Endothelial cell of umbilical vein (primary cell): Measurements from ENCODE around the gene LDLRAD4.

Experiments
- CTCF ChIP-seq, 2 donors: IDR thresholded peaks; 1 replicate in 1 of 2; 2 replicates in 1 of 2; pipeline ENCODE4 v1.5.1; 2011; ENCODE audit warnings: low read length in 2 of 2, mild to moderate bottlenecking in 2 of 2, moderate library complexity in 2 of 2, control low read depth in 1 of 2, inconsistent platforms in 1 of 2, low read depth in 1 of 2; ENCODE audit not compliant: insufficient read depth in 1 of 2; ENCODE audit errors: extremely low read depth in 1 of 2
- EZH2 ChIP-seq: IDR thresholded peaks from 2 replicates; pipeline ENCODE4 v1.6.1; 2012; ENCODE audit warnings: borderline replicate concordance, low read depth, mild to moderate bottlenecking, moderate library complexity, low read length, inconsistent platforms; ENCODE audit not compliant: severe bottlenecking
- FOS ChIP-seq: IDR thresholded peaks from 2 replicates; pipeline ENCODE4 v1.6.1; 2011; ENCODE audit warnings: mild to moderate bottlenecking, low read length, moderate library complexity, borderline replicate concordance; ENCODE audit not compliant: insufficient read depth
- GATA2 ChIP-seq: IDR thresholded peaks from 2 replicates; pipeline ENCODE4 v1.7.0; 2011; ENCODE audit warnings: low read depth, mild to moderate bottlenecking, moderate library complexity, mixed read lengths, low read length; ENCODE audit not compliant: insufficient read length, insufficient read depth
- MAX ChIP-seq: IDR thresholded peaks from 2 replicates; pipeline ENCODE4 v1.6.1; 2011; ENCODE audit not compliant: insufficient read depth, insufficient read length
- MYC ChIP-seq: IDR thresholded peaks from one replicate; pipeline ENCODE4 v1.6.1; 2011; ENCODE audit warnings: mild to moderate bottlenecking, low read depth, low read length
- POLR2A ChIP-seq: IDR thresholded peaks from 2 replicates; pipeline ENCODE4 v1.6.1; 2012; ENCODE audit warnings: low read depth, mild to moderate bottlenecking, control low read depth, low read length
- POLR2AphosphoS5 ChIP-seq: IDR thresholded peaks from 2 replicates; pipeline ENCODE4 v1.6.1; 2012; ENCODE audit warnings: low read depth, mild to moderate bottlenecking, control low read depth, low read length, moderate library complexity; ENCODE audit not compliant: insufficient read depth

- TF ChIP-seq CTCF (IDR thresholded peaks at IDR 0.05; ENCODE audit: extremely low read depth in 1 of 2, insufficient read depth in 1 of 2, low read depth in 1 of 2, low read length in 2 of 2): no peak
- no peak for TF ChIP-seq POLR2A
- no peak for TF ChIP-seq POLR2AphosphoS5
- no peak for TF ChIP-seq MYC
- no peak for TF ChIP-seq MAX
- no peak for TF ChIP-seq EZH2
- no peak for TF ChIP-seq GATA2
- no peak for TF ChIP-seq FOS
These were observed 146.2 kb downstream of the LDLRAD4 start for GRCh38 chr18:13364721-13365205.
